Stimulated activated memory B cell treated with anti-CD40 and anti-IgM and Interleukin-4, amounts not matched to agents 10 μg/mL and 1 μg/mL and 100 μg/mL, for 72 hours (primary cell): ENCODE data around the gene SHMT1.
"Not testable (repeated sequence)": the region's sequence is repeated elsewhere in the genome, so short reads cannot be mapped to it uniquely, and the experiment has no call there.

Source experiments
- ATAC-seq: fragments of 150-1000 bp; cut with Tn5 transposase; 2 replicates; pipeline ENCODE4 v1.10.0; 2021
- H3K27ac Mint-ChIP-seq: one replicate; pipeline ENCODE4 v1.8.0; 2022; ENCODE audit warnings: mild to moderate bottlenecking, mixed read lengths
- H3K27me3 Mint-ChIP-seq: one replicate; pipeline ENCODE4 v1.8.0; 2022; ENCODE audit warnings: mixed read lengths
- H3K36me3 Mint-ChIP-seq: one replicate; pipeline ENCODE4 v1.8.0; 2022; ENCODE audit warnings: mixed read lengths
- H3K4me1 Mint-ChIP-seq: one replicate; pipeline ENCODE4 v1.8.0; 2022; ENCODE audit warnings: mixed read lengths
- H3K4me3 Mint-ChIP-seq: one replicate; pipeline ENCODE4 v1.8.0; 2022; ENCODE audit warnings: mild to moderate bottlenecking, moderate library complexity, mixed read lengths
- H3K9me3 Mint-ChIP-seq: one replicate; pipeline ENCODE4 v1.8.0; 2022; ENCODE audit warnings: mixed read lengths

Gene SHMT1

DNA sequence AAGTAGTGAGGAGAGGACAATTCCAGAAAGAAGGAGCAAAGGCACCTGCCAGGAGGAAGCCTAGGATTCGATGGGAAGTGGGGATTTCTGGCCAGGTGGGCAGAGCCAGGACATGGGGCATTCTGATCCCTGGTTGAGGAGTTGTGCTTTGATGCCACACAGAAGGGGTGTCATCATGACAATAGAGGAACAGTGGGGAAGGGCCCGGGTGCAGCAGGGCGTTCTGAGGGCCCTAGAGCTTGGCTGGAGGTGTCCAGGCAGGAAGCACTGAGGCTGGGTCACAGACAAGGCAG, 18.5 kb upstream of the SHMT1 start:
- peaks cover 24% of the 10 kb centered on the region for H3K4me1 Mint-ChIP-seq
- H3K4me3 Mint-ChIP-seq = no peak overlapping the region
- H3K27me3 Mint-ChIP-seq = peaks cover 69% of the 10 kb centered on the region
- H3K27ac Mint-ChIP-seq = no peak overlapping the region
- H3K36me3 Mint-ChIP-seq = no peaks in the 10 kb centered on the region
- no peak for ATAC-seq
- H3K9me3 Mint-ChIP-seq = no peaks in the 10 kb centered on the region

DNA sequence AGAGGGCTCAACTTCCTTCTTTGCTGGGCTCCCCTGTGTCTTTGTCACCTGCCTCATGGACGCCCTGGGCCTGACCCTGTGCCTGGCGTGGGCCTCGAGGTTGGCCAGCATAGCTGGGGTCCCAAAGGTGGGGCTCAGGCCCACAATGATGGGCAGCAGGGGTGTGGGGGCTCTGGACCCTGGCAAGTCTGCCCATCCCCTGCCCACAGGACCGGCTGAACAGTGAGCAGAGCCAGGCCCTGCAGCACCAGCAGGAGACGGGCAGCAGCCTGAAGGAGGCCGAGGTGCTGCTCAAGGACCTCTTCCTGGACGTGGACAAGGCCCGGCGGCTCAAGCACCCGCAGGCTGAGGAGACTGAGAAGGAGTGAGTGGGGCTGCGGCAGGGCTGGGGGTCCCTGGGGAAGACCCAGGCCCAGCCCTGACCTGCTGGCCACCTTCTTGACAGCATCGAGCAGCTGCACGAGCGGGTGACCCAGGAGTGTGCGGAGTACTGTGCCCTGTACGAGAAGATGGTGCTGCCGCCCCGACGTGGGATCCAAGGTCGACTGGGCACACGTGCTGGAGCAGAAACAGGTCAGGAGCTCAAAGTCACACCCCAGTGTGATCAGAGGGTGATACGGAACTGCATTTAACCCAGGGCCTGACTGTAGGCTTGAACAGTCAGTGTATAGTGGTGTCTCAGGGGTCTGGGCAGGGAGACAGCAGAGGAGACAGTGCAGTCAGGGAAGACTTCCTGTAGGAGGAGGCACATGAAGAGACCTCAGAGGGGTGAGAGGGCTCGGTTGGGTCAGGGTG, 18.0 kb upstream of the SHMT1 start:
- ATAC-seq = no peak
- Mint-ChIP-seq H3K4me1 (peaks cover 26% of the 10 kb centered on the region), H3K36me3 (no peaks in the 10 kb centered on the region), H3K27me3 (peaks cover 69% of the 10 kb centered on the region), H3K4me3 (no peak overlapping the region), H3K27ac (no peak overlapping the region), H3K9me3 (no peaks in the 10 kb centered on the region)

DNA sequence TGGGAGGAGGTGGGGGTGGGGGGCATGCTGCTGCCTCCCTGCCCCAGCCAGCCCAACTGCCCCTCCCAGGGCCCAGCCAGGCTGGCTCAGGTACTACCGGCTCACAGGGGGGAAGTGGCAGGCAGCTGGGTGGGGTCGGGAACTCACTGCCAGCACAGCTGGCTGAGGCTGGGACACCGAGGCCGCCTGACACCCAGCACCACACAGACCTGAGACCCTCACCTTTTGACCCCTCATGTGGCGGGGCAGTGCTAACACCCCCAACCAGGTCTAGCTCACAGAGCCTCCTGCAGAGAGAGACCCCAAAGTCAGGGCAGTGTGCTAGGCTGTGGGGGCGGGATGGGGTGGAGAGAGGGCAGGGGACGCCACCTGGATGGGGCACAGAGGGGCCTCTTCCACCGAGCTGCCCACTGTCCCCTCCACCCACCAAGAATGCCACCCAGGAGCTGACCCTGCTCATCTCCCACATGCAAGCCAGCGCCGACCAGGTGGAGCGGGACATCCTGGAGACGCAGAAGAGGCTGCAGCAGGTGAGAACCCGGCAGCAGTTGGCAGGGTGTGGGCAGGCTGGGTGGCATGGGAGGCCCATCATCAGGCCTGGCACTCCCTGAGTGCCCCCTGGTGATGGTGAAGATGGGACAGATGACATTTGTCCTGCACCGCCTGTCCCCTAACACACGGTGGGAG, 17.3 kb upstream of the SHMT1 start:
- Mint-ChIP-seq H3K27ac (no peak overlapping the region), H3K36me3 (no peaks in the 10 kb centered on the region), H3K9me3 (no peaks in the 10 kb centered on the region), H3K4me3 (no peak overlapping the region), H3K4me1 (peaks cover 26% of the 10 kb centered on the region), H3K27me3 (peaks cover 69% of the 10 kb centered on the region)
- no peak for ATAC-seq

DNA sequence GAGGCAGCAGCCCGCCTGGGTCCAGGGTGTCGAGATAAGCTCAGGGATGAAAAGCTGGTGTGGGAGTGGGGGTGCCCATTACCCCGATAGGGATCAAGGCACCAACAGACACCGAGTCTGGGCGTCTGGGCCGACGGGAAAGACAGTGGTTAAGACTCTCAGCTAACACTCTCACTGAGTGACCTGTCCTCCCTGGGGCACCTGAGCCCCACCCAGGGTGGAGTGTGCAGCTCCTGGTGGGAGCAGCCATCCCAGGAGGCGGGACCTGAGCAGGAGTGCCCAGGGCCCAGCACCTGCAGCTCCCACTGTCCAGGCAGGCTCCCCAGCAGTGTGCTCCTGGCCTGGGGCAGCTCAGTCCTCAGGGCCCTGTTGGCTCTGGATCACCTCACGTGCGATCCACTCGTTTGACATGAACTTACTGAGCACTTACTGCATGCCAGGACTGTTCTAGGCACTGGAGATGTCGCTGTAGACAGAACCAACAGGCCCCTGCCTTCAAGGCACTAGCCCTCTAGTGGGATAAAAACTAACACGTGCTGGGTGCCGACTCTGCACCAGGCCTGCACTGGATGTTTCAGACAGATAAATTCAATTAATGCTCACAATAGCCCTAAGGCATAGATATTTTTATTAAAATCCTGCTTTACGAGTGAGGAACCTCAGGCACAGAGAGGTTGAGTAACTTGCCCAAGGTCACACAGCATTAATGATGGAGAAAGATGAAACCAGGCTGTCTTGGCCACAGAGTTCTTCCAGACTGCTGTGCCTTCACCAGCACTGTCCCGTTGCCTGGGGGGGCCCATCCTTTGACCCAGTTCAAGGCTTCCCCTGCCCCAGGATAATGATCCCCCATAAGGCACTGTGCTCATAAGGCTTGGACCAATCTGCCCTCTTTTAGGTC, 16.1 kb upstream of the SHMT1 start:
- no peaks in the 10 kb centered on the region for H3K36me3 Mint-ChIP-seq
- peaks cover 6% of the 10 kb centered on the region for H3K9me3 Mint-ChIP-seq
- no peak for ATAC-seq
- peaks cover 26% of the 10 kb centered on the region for H3K4me1 Mint-ChIP-seq
- no peak overlapping the region for H3K27ac Mint-ChIP-seq
- H3K4me3 Mint-ChIP-seq = no peak overlapping the region
- peaks cover 66% of the 10 kb centered on the region for H3K27me3 Mint-ChIP-seq

DNA sequence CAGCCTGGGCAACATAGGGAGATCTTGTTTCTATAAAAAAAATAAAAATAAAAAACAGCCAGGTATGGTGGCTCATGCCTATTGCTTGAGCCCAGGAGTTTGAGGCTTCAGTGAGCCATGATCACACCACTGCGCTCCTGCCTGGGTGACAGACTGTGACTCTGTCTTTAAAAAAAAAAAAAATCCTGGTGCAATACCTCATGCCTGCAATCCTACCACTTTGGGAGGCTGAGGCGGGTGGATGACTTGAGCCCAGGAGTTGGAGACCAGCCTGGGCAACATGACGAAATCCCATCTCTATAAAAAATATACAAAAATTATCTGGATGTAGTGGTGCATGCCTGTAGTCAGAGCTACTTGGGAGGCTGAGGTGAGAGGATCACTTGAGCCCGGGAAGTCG, 15.3 kb upstream of the SHMT1 start:
- not testable (repeated sequence) for H3K27ac Mint-ChIP-seq, ATAC-seq, H3K4me3 Mint-ChIP-seq, H3K36me3 Mint-ChIP-seq, H3K9me3 Mint-ChIP-seq
- Mint-ChIP-seq H3K27me3 (peaks cover 60% of the 10 kb centered on the region), H3K4me1 (peaks cover 26% of the 10 kb centered on the region)

DNA sequence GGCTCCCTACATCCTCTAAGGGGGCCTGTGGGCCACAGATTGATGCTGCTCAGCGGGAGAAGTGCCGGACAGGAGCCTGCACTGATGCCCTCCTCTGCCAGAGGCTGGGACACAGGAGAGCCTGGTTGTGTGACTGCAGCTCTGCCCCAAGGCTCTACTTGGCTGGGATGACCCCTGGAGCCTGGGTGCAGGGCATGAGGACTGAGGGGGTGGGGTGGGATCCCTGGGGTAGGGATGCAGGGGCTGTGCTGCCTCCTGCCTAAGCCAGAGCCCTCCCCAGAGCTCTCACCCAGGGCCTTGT, 14.8 kb upstream of the SHMT1 start:
- no peak overlapping the region for H3K4me3 Mint-ChIP-seq
- no peaks in the 10 kb centered on the region for H3K36me3 Mint-ChIP-seq
- peaks cover 26% of the 10 kb centered on the region for H3K4me1 Mint-ChIP-seq
- peaks cover 55% of the 10 kb centered on the region for H3K27me3 Mint-ChIP-seq
- peak overlapping the region; percentile 68 for H3K27ac Mint-ChIP-seq
- ATAC-seq = no peak
- H3K9me3 Mint-ChIP-seq = peaks cover 6% of the 10 kb centered on the region

DNA sequence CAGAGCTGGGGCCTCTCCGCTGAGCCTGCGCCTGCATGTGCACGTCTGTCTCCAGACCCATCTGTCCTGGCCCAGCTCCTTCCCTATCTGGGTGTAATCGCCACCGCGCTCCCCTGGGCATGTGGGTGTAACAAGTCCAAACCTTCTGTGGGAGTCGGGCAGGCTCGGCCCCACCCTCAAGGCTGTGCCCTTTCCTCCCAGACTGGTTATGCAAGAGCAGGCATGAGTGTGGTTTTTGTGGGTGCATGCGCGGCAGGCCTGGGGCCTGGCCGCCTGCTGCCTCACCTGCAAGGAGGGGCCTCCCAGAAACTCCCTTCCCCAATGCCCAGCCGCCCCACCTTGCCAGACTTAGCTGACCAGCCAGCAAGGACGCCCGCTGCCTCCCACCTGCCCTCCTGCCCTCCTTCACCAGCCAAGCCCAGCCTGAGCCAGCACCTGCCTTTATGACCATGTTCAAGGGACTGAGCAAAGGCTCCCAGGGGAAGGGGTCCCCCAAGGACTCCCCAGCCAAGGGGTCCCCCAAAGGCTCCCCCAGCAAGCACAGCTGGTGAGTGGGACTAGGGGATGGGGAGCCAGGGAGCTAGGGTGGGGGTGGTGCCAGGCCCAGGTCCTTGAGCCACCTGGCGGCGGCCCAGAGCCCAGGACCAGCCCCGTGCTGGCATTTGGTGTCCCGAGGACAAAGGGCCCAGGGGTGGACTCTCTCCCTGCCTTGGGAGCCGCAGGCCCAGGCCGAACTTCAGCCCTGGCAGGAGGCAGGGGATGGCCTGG, 14.3 kb upstream of the SHMT1 start, which contains the start of gene EVPLL:
Gene EVPLL, plus strand, starts transcription at position 342 of the 768 bp plus-strand sequence. CDS start 3,160 bp downstream, outside the sequence.
- ATAC-seq = peak; percentile 54

DNA sequence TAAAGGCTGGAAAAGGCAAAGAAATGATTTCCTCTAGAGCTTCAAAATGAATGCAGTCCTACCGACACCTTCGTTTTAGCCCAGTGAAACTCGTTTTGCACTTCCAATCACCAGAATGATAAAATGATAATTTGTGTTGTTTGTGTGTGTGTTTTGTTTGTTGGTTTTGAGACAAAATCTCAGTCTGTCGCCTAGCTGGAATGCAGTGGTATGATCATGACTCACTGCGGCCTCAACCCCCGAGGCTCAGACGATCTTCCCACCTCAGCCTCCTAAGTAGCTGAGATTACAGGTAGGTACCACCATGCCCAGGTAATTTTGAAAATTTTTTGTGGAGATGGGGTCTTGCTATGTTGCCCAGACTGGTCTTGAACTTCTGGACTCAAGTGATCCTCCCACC, 10.9 kb upstream of the SHMT1 start:
- no peak for ATAC-seq
- peaks cover 6% of the 10 kb centered on the region for H3K9me3 Mint-ChIP-seq

More for the DNA sequence above, 14.3 kb upstream of the SHMT1 start, which contains the start of gene EVPLL:
- Mint-ChIP-seq H3K27ac (peak within 1 kb of the TSS; percentile 68), H3K4me1 (peaks cover 26% of the 10 kb centered on the region), H3K4me3 (no peak within 1 kb of the TSS), H3K36me3 (no peaks in the 10 kb centered on the region), H3K27me3 (peaks cover 50% of the 10 kb centered on the region), H3K9me3 (peaks cover 6% of the 10 kb centered on the region)

DNA sequence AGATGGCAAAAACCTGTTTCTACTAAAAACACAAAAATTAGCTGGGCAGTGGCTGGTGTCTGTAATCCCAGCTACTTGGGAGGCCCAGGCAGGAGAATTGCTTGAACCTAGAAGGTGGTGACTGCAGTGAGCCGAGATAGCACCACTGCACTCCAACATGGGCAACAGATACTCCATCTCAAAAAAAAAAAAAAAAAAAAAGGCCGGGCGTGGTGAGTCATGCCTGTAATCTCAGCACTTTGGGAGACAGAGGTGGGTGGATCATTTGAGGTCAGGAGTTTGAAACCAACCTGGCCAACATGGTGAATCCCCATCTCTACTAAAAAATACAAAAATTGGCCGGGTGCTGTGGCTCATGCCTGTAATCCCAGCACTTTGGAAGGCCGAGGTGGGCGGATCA, 9.8 kb upstream of the SHMT1 start:
- not testable (repeated sequence) for H3K36me3 Mint-ChIP-seq, H3K9me3 Mint-ChIP-seq, ATAC-seq, H3K4me3 Mint-ChIP-seq, H3K27ac Mint-ChIP-seq
- Mint-ChIP-seq H3K4me1 (peaks cover 20% of the 10 kb centered on the region), H3K27me3 (peaks cover 35% of the 10 kb centered on the region)

More for the DNA sequence above, 10.9 kb upstream of the SHMT1 start:
- Mint-ChIP-seq H3K4me1 (peaks cover 20% of the 10 kb centered on the region), H3K36me3 (no peaks in the 10 kb centered on the region), H3K4me3 (no peak overlapping the region), H3K27me3 (peaks cover 45% of the 10 kb centered on the region), H3K27ac (no peak overlapping the region)

DNA sequence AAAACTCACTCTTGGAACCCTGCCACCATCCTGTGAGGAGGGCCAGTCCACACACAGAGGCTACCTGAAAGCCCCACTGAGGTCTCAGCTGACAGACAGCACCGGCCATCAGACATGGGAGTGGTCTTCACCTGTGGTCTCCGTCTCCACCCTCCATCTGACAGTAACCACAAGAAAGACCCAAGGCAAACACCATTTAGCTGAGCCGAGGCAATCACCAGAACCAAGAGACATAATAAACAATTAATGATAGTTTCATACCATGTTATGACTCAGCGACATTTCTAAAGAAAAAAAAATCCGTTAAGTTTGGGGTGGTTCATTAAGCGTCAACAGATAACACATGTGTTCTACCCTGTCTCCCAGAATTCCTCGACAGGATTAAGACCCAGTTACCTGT, 8.1 kb upstream of the SHMT1 start:
- Mint-ChIP-seq H3K27me3 (peaks cover 29% of the 10 kb centered on the region), H3K4me3 (no peak overlapping the region), H3K36me3 (no peaks in the 10 kb centered on the region), H3K27ac (no peak overlapping the region), H3K4me1 (peaks cover 6% of the 10 kb centered on the region), H3K9me3 (peaks cover 6% of the 10 kb centered on the region)
- peak; percentile 36 for ATAC-seq

DNA sequence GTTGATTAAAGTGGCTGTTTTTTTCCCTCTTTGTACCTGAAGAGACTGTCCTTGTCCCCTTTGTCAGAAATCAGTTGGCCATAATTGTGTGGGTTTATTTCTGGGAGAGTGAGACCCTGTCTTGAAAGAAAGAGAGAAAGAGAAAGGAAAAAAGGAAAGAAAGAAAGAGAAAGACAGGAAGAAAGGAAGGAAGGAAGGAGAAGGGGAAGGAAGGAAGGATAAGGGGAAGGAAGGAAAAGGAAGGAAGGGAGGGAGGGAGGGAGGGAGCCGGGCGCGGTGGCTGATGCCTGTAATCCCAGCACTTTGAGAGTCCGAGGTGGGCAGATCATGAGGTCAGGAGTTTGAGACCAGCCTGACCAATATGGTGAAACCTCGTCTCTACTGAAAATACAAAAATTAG, 7.4 kb upstream of the SHMT1 start:
- Mint-ChIP-seq H3K4me1 (peaks cover 6% of the 10 kb centered on the region), H3K36me3 (no peaks in the 10 kb centered on the region), H3K27ac (no peak overlapping the region), H3K4me3 (no peak overlapping the region), H3K9me3 (peaks cover 6% of the 10 kb centered on the region), H3K27me3 (peaks cover 29% of the 10 kb centered on the region)
- ATAC-seq = no peak

DNA sequence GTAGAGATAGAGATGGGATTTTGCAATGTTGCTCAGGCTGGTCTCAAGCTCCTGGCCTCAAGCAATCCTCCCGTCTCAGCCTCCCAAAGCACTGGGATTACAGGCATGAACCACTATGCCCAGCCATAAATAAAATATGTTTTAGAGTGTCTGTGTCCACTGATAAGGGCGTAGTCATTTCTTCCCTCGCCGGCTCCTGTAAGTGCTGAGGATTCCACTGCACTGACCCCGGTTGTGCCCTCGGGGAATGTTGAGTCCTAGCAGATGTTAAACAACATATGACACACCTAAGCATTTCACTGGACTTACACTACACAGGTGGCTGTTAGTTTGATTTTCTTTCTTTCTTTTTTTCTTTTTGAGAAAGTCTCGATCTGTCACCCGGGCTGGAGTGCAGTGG, 5.6 kb upstream of the SHMT1 start:
- peaks cover 29% of the 10 kb centered on the region for H3K27me3 Mint-ChIP-seq
- H3K4me3 Mint-ChIP-seq = no peak overlapping the region
- no peak for ATAC-seq
- H3K27ac Mint-ChIP-seq = no peak overlapping the region
- H3K4me1 Mint-ChIP-seq = peaks cover 6% of the 10 kb centered on the region
- no peaks in the 10 kb centered on the region for H3K9me3 Mint-ChIP-seq
- H3K36me3 Mint-ChIP-seq = no peaks in the 10 kb centered on the region

DNA sequence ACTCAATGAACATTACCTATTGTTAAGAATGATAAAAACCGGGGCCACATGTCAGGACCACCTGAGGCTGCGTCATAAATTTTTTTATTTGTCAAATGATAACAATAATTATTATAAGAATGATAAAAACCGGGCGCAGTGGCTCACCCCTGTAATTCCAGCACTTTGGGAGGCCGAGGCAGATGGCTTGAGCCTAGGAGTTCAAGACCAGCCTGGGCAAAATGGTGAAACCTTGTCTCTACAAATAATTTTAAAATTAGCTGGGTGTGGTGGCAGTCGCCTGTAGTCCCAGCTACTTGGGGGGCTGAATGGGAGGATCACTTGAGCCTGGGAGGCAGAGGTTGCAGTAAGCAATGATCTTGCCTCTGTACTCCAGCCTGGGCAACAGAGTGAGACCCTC, 816 bp upstream of the SHMT1 start:
- Mint-ChIP-seq H3K9me3 (no peaks in the 10 kb centered on the region), H3K4me1 (peaks cover 11% of the 10 kb centered on the region), H3K27me3 (no peaks in the 10 kb centered on the region), H3K4me3 (no peak overlapping the region), H3K36me3 (no peaks in the 10 kb centered on the region), H3K27ac (no peak overlapping the region)
- no peak for ATAC-seq

DNA sequence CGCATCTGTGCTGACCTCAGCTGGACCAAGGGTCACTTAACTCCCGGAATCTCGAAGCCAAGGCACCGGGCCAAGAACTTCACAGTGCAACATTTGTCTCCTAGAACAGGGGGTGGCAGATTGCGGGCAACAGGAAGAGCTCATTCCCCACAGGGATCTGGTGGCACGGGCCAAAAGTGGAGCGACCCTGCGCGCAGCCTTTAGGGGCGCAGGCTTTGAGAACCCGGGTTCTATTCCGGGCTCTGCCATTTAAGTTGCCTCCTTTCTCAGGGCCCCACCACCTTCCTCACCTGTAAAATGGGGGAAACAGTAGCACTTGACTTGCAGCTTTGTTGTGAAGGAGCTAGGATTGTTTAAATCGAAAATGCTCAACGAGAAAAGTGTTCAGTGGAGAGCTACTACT, 651 bp downstream of the SHMT1 start:
- Mint-ChIP-seq H3K27ac (peak overlapping the region; percentile 75), H3K9me3 (no peaks in the 10 kb centered on the region), H3K27me3 (no peaks in the 10 kb centered on the region), H3K4me3 (peak overlapping the region; percentile 87), H3K4me1 (peaks cover 11% of the 10 kb centered on the region), H3K36me3 (no peaks in the 10 kb centered on the region)
- peak; percentile 1 for ATAC-seq
